NCI-H2196 treated with DMSO at 0.1 percent for 48 hours (cell line): ENCODE measurements around the gene R3HDM2.
A peak's percentile ranks its signal among the peaks of the same experiment; 100 is the strongest.
"Not testable (repeated sequence)": the region's sequence is repeated elsewhere in the genome, so short reads cannot be mapped to it uniquely, and the experiment has no call there.

Experiments used
- DNase-seq: peaks from one replicate; lab custom pipeline; 2025; ENCODE audit not compliant: unreplicated experiment; lab: John Stamatoyannopoulos, UW

The R3HDM2 gene

DNA sequence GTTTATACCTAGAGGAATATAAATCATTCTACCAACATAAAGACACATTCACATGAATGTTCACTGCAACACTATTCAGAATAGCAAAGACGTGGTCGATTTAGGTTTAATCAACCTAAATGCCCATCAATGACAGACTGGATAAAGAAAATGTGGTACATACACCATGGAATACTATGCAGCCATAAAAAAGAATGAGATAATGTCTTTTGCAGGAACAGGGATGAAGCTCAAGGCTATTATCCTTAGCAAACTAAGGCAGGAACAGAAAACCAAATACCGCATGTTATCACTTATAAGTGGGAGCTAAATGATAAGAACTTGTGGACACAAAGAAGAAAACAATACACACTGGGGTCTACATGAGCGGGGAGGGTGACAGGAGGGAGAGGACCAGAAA lies 94.5 kb downstream of the R3HDM2 start:
- DNase-seq = not testable (repeated sequence)

GRCh38 chr12:57334219-57334618 lies 96.6 kb downstream of the R3HDM2 start:
- DNase-seq = no peak

DNA sequence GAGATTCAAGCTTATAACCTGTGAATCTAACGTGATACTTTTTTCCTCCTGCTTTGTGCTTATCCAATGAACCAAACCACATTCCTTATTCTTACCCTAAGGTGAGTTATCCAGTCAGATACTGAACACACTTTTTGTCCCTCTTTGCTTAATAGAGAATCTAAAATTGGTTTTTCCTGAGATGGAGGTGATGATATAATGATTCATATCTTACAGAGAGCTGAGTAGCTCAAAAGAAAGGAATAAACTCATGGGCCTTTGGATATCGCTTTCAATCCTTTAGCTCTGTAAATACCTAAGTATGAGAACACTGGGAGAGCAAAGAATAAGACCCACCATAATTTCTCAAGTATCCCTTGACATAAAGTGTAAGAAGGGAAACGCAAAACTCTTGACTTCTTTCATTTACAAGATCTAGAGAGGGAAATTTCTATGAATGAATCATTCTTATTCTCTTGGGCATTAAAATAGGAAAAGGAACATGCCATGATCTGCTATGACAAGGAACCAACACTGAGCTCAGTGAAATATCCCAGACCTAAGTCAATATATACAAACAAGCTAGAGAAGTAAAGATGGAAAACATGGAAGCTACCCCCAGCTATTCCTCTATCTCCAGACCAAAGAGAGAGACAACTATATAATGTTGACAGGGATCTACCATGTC lies 98.1 kb downstream of the R3HDM2 start:
- no peak for DNase-seq

GRCh38 chr12:57330992-57331391 lies 99.9 kb downstream of the R3HDM2 start:
- no peak for DNase-seq

GRCh38 chr12:57329219-57329618 lies 101.6 kb downstream of the R3HDM2 start:
- DNase-seq = no peak

DNA sequence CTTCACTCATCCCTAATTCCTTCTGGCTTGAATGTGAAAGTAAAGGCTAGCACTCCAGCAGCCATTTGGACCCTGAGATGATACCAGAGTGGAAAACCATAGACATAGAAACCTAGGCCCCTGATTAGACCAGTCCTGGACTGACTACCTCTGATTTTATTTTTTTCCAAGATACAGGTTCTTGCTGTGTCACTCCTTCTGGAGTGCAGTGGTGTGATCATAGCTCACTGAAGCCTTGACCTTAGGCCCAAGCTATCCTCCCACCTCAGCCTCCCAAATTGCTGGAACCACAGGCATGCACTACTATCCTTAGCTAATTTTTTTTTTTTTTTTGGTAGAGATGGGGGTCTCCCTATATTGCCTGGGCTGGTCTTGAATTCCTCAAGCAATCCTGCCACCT lies 105.4 kb downstream of the R3HDM2 start:
- DNase-seq = no peak

DNA sequence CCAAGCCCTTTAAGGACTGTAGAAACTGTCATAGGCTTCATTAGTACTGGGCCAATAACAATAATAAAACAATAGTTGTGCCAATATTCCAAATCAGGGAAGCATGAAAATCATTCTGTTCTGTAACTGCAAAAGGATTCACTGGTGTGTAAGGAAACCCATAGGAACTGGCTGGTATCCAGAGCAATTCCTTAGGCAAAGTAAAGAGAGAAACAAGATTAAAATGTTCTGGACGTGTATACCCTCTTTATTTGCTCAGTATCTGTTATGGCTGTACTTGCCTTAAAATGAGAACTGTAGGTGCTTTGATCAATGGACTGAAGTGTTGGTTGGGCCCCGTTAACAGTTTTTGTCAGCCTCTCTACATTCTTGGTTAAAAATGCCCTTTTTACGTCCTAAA lies 107.4 kb downstream of the R3HDM2 start:
- DNase-seq = no peak

- no peak for DNase-seq
Observed at GRCh38 chr12:57320639-57321038, 110.2 kb downstream of the R3HDM2 start.

DNA sequence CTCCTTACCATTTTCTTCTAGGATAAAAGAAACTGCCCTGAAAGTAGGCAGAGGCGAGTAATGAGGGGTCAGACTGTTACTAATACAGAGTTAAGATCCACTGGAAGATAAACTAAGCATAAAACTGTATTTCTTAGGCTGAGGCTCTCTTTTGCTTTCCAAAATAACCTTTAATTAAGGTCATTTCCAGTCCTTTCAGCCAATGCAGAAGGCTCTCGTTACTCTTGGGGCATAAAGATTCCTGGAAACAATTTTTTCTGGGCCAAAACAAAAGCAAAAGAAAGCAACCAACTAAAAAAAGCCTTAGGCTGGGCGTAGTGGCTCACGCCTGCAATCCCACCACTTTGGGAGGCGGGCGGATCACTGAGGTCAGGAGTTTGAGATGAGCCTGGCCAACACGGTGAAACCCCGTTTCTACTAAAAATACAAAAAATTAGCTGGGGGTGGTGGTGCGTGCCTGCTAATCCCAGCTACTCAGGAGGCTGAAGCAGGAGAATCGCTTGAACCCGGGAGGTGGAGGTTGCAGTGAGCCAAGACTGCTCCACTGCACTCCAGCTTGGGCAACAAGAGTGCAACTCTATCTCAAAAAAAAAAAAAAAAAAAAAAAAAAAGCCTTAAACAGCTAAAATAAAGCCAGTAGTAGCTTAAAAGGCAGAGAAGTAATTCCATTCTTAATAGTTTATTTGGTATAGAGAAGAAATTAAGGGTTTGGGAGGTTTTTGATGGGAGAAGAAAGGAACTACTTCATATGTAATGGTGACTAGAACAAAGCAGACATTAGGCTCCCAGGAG lies 111.0 kb downstream of the R3HDM2 start:
- DNase-seq = no peak

- no peak for DNase-seq
Observed at GRCh38 chr12:57315681-57316080, 115.2 kb downstream of the R3HDM2 start.

GRCh38 chr12:57312287-57312686 lies 118.6 kb downstream of the R3HDM2 start:
- not testable (repeated sequence) for DNase-seq

GRCh38 chr12:57309420-57309819 lies 121.4 kb downstream of the R3HDM2 start:
- no peak for DNase-seq

- DNase-seq = no peak
Observed at GRCh38 chr12:57300961-57301584, 129.8 kb downstream of the R3HDM2 start.

DNA sequence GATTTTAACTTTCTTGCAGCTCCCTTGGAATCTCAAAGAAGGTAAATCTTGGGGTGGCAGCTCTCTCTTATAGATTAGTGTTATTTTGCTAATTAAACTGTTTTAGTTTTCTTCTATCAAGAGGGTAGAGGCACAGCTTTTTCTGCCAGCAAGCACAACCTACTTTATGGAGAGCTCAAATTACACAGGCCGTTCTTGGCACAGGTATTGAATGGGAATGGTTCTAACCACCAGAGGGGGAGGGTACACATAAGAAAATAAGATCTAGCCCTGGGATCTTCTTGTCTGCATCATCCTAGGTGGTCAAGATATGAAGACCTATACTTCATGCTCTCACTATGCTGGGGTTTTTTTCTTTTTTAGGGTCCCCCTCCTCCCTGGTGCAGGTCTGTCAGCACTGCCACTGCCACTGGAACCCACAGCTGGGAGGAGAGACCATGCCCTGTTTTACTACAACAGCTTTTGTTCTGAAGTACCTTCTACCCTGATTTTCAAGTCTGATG lies 131.3 kb downstream of the R3HDM2 start:
- peak; percentile 70 for DNase-seq

DNA sequence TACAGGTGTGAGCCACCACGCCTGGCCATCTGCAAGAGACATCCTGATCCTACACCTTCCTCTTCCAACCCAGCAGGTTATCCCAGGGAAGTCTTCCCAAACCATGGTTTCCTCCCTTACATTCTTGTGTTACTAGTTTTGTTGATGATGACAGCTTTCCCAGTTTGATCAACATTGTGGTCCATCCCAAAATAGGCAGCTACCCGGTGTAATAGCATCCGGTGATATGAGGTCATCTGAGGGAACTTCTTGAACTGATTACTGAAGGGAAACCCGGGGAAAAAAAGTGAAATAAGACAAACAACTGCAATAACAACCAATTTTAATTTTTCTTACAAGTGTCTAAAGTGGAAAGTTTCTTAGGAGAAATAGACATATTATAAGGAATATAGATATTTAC lies 134.6 kb downstream of the R3HDM2 start:
- no peak for DNase-seq

GRCh38 chr12:57282073-57282472 lies 148.8 kb downstream of the R3HDM2 start:
- DNase-seq = not testable (repeated sequence)

- no peak for DNase-seq
Observed at GRCh38 chr12:57280211-57281062, 150.4 kb downstream of the R3HDM2 start.

DNA sequence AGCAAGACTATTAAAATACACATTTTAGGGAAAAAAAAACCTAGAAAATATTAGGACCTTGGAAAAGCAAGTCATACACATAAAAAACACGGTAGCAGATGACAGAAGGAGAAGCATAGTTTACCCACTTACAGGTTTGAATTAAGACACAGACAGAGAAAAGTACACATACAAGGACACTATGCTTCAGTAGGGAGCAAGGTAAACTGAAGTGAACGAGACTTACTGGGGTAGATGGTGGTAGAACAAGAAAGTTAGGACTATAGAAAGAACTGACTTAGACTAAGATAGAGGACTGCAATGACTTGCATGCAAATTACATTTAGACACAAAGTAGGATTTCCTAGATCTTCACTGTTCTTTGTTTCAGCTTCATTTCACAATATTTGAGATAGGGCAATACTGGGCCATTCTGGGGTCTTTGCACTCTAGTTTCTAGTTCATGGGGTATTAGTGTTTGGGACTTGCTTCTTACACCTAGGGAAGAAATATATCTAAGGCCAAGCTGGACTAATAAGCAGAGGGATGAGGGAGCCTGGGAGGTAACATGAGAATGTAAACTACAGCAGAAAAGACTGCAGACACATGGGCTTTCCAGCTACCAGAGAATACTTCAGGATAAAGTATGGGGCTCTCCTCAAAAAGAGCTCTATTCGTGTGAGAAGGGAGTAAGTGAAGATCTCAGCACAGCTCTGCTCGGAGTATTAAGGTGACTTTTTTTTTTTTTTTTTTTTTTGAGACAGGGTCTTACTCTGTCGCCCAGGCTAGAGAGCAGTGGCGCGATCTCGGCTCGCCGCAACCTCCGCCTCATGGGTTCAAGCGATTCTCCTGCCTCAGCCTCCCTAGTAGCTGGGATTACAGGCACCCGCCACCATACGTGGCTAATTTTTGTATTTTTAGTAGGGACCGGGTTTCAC lies 152.1 kb downstream of the R3HDM2 start:
- DNase-seq = no peak

DNA sequence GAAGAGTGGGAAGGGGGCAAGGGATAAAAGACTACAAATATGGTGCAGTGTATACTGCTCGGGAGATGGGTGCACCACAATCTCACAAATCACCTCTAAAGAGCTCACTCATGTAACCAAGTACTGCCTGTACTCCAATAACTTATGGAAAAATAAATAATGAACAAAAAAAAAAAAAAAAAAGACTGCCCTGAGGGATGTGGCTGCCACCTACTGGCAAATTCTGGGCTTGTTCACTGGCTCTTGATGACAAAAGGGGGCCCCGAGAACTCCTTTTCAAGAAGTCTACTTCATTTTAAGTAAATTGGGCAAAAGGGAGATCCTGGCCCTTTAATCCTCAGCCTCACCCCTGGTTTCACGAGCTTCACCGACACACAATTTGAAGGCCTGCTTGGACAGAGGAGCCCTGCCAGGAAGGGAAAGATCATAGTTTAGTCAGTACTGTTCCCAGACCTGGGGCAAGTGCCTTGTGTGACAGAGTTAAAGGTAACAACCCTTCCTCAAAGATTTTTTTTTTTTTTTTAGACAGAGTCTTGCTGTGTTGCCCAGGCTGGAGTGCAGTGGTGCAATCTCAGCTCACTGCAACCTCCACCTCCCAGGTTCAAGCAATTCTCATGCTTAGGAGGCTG lies 153.8 kb downstream of the R3HDM2 start:
- DNase-seq = no peak
